ENCODE results near the gene PIWIL1.

PIWIL1 gene

DNA sequence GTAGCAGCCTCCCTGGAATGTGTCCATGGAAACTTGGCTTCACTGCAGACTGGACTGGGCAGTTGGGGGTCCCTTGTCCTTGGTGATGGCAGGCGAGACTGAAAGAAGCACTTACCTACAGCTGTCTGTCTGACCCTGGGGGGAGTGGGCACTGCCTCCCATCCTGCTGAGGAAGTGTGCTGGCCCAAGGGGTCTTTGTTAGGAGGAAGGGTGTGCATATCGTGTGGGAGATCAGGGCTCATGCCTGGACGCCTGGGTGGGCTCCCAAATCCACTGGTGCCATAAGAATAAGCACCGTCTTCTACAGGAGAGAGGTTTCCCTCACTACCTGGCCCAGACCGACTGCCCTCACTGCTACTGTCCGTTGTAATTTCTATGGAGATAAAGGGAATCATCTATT is 81.4 kb downstream of the PIWIL1 start:
- DNase-seq (ENCODE audit: low read depth, low spot score), result no peak
- H3K4me3 ChIP-seq (ENCODE audit: low read length), result no peak overlapping the region

DNA sequence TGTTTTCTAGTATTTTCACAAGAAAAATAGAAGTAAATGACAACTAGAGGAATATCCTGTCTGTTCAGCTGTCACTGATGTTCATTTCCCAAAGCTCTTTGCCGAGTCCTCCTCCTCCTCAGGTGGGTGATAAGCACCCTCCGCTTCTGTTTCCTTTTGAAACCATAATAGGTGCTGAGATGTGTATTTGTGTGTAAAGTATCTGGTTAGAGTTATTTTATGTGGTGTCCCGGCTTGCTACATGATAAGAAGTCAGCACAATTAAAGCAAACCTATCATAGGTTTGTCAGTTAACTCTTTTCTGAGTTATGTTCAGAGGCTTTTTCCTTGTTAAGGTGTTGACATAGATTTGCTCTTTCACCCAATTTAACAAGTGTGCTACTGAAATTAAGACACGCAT is 82.4 kb downstream of the PIWIL1 start:
- no peak overlapping the region for H3K4me3 ChIP-seq (ENCODE audit: low read length)

DNA sequence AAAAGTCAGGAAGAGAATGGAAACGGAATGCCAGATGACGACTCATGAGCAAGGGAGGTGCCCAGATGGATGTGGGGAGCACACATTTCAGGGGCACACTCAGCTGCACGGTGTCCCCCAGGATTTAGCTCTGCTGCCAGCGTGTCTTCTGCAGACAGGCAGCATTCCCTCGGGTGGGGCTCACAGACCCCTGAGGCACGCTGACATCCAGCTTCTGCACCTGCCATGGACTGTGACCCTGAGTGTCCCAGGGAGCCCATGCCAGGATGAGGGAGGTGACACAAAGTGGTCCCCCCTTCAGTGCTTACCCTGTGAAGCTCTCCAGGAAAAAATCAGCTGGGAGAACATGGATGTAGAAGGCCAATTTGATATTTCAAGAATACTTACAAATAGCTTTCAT is 84.2 kb downstream of the PIWIL1 start:
- H3K4me3 ChIP-seq (ENCODE audit: low read length), result no peak overlapping the region
- DNase-seq (ENCODE audit: low read depth, low spot score), result no peak

More for the DNA sequence above, 82.4 kb downstream of the PIWIL1 start:
- DNase-seq (ENCODE audit: low read depth, low spot score), result peak; percentile 93

Measured in Jurkat, Clone E6-1 (cell line).